ENCODE results near the gene PBLD. TPM values are rescaled to one million over a fixed set of nuclear protein-coding genes. Genes with fewer than 3 reads are reported as not detected.

The PBLD gene
- total RNA-seq, 1 experiment from 2014 or later: 3.5 TPM

DNA sequence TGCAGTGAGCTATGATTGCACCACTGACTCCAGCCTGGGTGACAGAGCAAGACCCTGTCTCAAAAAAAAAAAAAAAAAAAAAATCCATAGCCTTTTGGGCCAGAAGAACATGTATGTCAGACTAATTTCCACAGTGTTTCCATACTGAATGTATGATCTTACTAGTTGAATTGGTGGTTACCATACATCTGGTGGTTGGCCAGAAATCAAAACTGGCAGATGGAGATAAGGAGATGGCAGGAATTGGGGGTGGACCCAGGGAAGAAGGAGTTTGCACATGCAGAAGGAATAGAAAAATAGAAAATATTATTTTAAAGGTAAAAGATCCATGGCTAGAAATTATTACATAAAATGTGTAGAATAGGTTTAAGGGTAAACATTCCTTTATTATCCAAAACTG, 97.1 kb downstream of the PBLD start:
- no peak overlapping the region for H3K18ac ChIP-seq (ENCODE audit: insufficient read length, low read depth, low read length)
- H4K5ac ChIP-seq (ENCODE audit: insufficient read length, low read depth, low read length): no peak overlapping the region
- H4K20me1 ChIP-seq (ENCODE audit: control insufficient read depth, insufficient read depth, insufficient read length): no peaks in the 10 kb centered on the region
- no peak overlapping the region for H4K91ac ChIP-seq (ENCODE audit: insufficient read length, low read depth, low read length)
- H2AK5ac ChIP-seq (ENCODE audit: insufficient read length, low read length): no peak overlapping the region
- no peak overlapping the region for H3T11ph ChIP-seq (ENCODE audit: low read length)
- no peak overlapping the region for H3K9ac ChIP-seq (ENCODE audit: extremely low read depth, insufficient read length, low read length)
- H3K14ac ChIP-seq (ENCODE audit: insufficient read depth, low read length): no peak overlapping the region
- H2AFZ ChIP-seq (ENCODE audit: low read length): no peak overlapping the region
- no peak overlapping the region for H3K4ac ChIP-seq (ENCODE audit: low read depth, low read length)
- H3K56ac ChIP-seq (ENCODE audit: insufficient read length, low read depth, low read length): no peak overlapping the region
- no peaks in the 10 kb centered on the region for H3K79me1 ChIP-seq (ENCODE audit: insufficient read depth, low read depth, low read length, poor library complexity, severe bottlenecking)
- no peak overlapping the region for H2BK120ac ChIP-seq (ENCODE audit: low read depth, low read length, poor library complexity, severe bottlenecking)
- Mint-ChIP-seq H3K27me3 (ENCODE audit: low read depth) (peaks cover 31% of the 10 kb centered on the region), H3K4me3 (no peak overlapping the region), H3K36me3 (ENCODE audit: insufficient read depth in 1 of 3, low read depth in 3 of 3) (no peaks in the 10 kb centered on the region), H3K4me1 (peaks cover 10% of the 10 kb centered on the region in 2 experiments), H3K9me3 (no peaks in the 10 kb centered on the region), H3K27ac (no peak overlapping the region)
- no peak for DNase-seq
- no peaks in the 10 kb centered on the region for H3K9me3 ChIP-seq (ENCODE audit: control insufficient read depth, low read depth, low read length)
- H2BK5ac ChIP-seq (ENCODE audit: insufficient read length, low read length): no peak overlapping the region
- no peak overlapping the region for H3K4me2 ChIP-seq (ENCODE audit: insufficient read depth, insufficient read length, low read length)
- H2BK20ac ChIP-seq (ENCODE audit: low read depth, low read length, poor library complexity, severe bottlenecking): no peak overlapping the region
- no peaks in the 10 kb centered on the region for H3K79me2 ChIP-seq (ENCODE audit: insufficient read depth, low read length)
- H3K4me1 ChIP-seq (ENCODE audit: insufficient read depth, low read length): no peaks in the 10 kb centered on the region; the same call in 1 of the 2 replicates
- H4K8ac ChIP-seq (replicated peaks; ENCODE audit: insufficient read length, low read depth, low read length): no peak overlapping the region
- TF ChIP-seq CTCF (conservative IDR thresholded peaks at IDR 0.05): no peak
- H3K23me2 ChIP-seq (ENCODE audit: insufficient read length, low read depth, low read length, poor library complexity, severe bottlenecking): peaks cover 8% of the 10 kb centered on the region
- H3K27me3 ChIP-seq (ENCODE audit: insufficient read depth, low read length): no peaks in the 10 kb centered on the region; the same call in 1 of the 2 replicates
- no peak overlapping the region for H2BK15ac ChIP-seq (ENCODE audit: low read depth, low read length)
- no peak overlapping the region for H3K27ac ChIP-seq (ENCODE audit: insufficient read length, low read depth, low read length)
- H2BK12ac ChIP-seq (ENCODE audit: insufficient read length, low read depth, low read length): no peak overlapping the region
- no peak overlapping the region for H3K23ac ChIP-seq (ENCODE audit: insufficient read length, low read depth, low read length)
